COLO668 (cell line): Measurements from ENCODE around the gene DDX55.
"Not testable (repeated sequence)": the region's sequence is repeated elsewhere in the genome, so short reads cannot be mapped to it uniquely, and the experiment has no call there.

Experiments
- DNase-seq: peaks from one replicate; lab custom pipeline; 2025; ENCODE audit not compliant: unreplicated experiment; lab: John Stamatoyannopoulos, UW

DDX55 gene, protein sequence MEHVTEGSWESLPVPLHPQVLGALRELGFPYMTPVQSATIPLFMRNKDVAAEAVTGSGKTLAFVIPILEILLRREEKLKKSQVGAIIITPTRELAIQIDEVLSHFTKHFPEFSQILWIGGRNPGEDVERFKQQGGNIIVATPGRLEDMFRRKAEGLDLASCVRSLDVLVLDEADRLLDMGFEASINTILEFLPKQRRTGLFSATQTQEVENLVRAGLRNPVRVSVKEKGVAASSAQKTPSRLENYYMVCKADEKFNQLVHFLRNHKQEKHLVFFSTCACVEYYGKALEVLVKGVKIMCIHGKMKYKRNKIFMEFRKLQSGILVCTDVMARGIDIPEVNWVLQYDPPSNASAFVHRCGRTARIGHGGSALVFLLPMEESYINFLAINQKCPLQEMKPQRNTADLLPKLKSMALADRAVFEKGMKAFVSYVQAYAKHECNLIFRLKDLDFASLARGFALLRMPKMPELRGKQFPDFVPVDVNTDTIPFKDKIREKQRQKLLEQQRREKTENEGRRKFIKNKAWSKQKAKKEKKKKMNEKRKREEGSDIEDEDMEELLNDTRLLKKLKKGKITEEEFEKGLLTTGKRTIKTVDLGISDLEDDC

GRCh38 chr12:123601602-123602489 is at the start of gene DDX55:
TSS of gene DDX55 (plus strand) at chr12:123602099. CDS start at chr12:123602149, 50 bp downstream.
- peak; percentile 93 for DNase-seq

GRCh38 chr12:123554136-123554535 is 47.8 kb upstream of the DDX55 start:
- DNase-seq = not testable (repeated sequence)

- DNase-seq = not testable (repeated sequence)
These were observed 47.1 kb upstream of the DDX55 start for GRCh38 chr12:123554843-123555242.

GRCh38 chr12:123558487-123558886 is 43.4 kb upstream of the DDX55 start:
- DNase-seq = not testable (repeated sequence)

- DNase-seq = no peak
These were observed 42.4 kb upstream of the DDX55 start for GRCh38 chr12:123559468-123559867.

DNA sequence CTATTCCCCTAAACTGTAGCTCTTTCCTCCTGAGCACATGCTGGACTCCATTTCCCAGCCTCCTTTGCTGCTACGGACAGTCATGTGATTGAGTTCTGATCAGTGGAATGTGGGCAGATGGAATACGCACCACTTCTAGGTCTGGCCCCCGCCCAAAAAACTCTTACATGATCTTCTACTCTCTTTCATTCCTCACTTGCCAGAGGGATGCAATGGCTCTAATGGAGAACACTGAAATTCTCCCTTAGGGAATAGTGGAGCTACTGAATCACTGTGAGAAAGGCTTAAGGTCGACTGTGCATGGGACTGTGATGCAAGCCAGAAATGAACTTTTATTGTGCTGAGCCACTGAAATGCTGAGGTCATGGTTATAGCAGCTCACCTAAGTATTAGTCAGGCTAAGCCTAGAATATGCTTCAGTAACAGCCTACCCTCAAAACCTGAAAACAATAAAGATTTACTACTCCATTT is 30.5 kb upstream of the DDX55 start:
- peak; percentile 9 for DNase-seq

DNA sequence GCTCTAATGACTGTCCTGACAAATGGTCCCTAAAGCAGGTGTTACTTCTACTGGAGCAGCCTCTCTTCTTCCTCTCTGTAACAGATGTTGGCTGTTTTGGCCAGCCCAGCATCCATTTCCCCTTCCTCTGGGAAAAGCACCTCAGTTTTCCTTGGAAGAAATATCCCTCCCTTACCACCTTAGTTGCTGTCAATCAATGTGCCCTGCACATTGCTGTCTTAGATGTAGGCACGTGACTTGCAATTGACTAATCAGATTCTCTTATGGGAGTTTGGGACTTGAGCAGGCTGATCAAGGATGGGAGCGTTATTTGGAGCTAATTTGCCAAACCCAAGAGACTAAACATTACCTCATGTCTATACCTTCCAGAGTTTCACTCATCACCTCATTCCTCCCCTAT is 29.5 kb upstream of the DDX55 start:
- no peak for DNase-seq

- DNase-seq = no peak
These were observed 28.0 kb upstream of the DDX55 start for GRCh38 chr12:123573870-123574269.

GRCh38 chr12:123576611-123577010 is 25.3 kb upstream of the DDX55 start:
- DNase-seq = no peak

DNA sequence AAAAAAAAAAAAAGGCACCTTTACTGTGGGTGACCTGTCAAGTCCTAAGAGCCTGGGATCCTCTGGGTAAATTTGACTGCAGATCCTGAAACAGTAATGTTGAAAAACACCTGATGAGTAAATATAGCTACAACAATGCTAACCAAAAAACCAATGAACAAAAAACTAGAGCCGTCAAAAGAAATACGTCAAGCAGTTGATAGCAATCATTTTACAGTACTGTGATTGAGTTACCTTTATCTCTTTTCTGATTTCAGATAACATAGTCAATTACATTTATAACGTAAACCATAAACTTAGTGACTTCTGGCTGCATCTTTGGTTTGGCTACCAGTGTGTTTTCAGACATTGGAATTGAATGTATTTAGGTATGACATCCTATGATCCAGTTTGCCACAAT is 23.7 kb upstream of the DDX55 start:
- DNase-seq = no peak

GRCh38 chr12:123578829-123579228 is 23.1 kb upstream of the DDX55 start:
- DNase-seq = not testable (repeated sequence)

- no peak for DNase-seq
These were observed 21.1 kb upstream of the DDX55 start for GRCh38 chr12:123580772-123581171.

- no peak for DNase-seq
These were observed 10.0 kb upstream of the DDX55 start for GRCh38 chr12:123591702-123592481.

- no peak for DNase-seq
These were observed 6.2 kb upstream of the DDX55 start for GRCh38 chr12:123595729-123596128.

DNA sequence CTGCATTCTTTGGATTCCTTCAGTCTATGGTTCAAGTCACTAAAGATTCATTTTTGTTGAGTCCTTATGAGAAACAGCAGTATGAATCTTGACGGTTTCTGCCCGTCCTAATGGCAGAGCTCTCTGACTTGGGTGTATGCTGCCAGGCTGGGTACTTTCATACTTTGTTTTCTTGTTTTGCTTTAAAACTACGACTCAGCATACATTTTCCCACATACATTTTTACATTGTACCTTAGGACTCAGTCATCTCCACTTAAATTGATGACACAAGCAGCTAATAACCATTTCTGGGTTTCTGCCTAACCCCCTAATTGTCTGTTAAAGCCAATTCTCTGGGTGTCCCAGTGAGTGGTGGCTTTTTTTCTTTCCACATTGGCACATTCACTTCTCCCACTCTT is 4.8 kb upstream of the DDX55 start:
- DNase-seq = no peak

DNA sequence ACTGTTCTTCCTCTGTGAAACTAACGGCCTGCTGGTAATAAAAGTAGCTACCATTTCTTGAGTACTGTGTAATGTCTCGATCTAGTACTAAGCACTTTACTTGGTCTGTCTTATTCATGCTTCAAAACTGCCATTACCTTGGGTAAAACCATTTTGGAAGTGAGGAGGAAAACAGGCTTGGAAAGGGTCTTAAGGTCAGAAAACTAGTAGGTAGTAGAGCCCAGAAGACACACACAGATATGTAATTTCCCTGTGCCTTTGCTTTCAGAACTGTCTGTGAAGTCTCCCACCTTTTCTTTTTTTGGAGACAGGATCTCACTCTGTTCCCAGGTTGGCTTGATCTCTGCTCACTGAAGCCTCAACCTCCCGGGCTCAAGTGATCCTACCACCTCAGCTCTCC is 3.4 kb upstream of the DDX55 start:
- no peak for DNase-seq

- DNase-seq = no peak
These were observed 2.6 kb upstream of the DDX55 start for GRCh38 chr12:123599310-123599709.

GRCh38 chr12:123599721-123600120 is 2.2 kb upstream of the DDX55 start:
- no peak for DNase-seq

DNA sequence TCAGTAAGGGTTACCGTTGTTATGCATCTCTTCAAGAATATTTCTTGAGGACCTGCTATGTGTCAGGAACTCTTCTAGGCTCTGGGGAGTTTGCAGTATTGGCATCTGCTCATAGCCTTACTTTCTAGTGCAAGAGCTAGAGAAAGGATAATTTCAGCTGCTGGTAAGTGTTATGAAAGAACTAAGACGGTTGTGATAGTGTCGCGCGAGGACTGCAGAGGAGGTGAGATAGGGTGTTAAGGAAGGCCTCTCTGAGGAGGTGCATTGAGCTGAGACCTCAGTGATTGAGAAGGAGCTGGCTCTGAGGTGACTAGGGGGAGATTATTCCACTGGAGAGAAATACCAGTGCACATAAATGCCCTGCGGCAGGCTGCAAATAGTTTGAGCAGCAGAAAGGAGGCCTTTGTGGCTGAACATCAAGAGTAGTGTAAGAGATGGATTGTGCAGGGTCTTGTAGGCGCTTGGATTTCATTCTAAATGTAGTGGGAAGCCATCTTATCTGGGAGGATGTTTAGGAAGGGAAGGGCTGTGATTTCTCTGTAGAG is 824 bp downstream of the DDX55 start:
- no peak for DNase-seq

DNA sequence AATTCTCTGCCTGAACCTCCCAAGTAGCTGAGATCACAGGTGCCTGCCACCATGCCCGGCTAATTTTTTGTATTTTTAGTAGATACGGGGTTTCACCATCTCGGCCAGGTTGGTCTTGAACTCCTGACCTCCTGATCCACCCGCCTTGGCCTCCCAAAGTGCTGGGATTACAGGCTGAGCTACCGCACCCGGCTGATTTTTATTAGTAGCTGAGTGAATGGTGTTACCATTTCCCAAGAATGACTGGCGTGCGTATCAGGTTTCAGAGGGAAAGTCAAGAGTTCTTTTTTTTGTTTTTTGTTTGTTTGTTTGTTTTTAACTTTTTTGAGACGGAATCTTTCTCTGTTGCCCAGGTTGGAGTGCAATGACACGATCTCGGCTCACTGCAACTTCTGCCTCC is 1.6 kb downstream of the DDX55 start:
- not testable (repeated sequence) for DNase-seq
